Subcutaneous adipose tissue (tissue), 4 donors: Measurements from ENCODE around the gene ALDOB. TPM values are rescaled to one million over a fixed set of nuclear protein-coding genes. Genes with fewer than 3 reads are reported as not detected.

Experiments used
- CTCF ChIP-seq: fragments of 450-650 bp; IDR thresholded peaks from one replicate; pipeline ENCODE4 v1.5.1; 2016; ENCODE audit warnings: low read depth, mild to moderate bottlenecking, control low read depth, antibody characterized with exemption, moderate library complexity
- total RNA-seq, 4 donors: library from RNA; depleted of rRNA; stranded (reverse); fragments of >200 nt; gene quantifications; one replicate each; pipeline ENCODE4 v1.1.0, GENCODE V29; 2016

The ALDOB gene
- total RNA-seq, 4 donors from 2014 or later = not detected

- no peak for TF ChIP-seq CTCF
Measured at GRCh38 chr9:101458963-101459631, 23.5 kb upstream of the ALDOB start.

DNA sequence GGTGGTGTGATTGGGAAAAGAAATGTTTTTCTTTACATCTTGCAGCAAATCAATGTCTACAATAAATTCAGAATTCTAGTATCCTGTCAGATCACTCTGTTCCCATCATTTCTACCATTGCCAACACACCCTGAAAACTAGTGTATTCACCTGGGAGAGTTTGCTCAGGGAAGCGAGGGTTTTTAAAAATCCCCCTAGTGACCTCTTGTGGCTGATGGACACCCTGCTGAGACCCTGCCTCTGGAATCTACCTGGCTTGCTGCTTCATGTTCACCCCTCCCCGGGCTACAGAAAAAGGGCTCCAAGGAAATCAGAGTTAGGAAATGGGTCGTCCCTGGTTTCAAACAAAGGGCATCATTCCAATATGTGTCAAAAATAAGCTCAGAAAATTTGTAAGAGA is 21.4 kb upstream of the ALDOB start:
- no peak for TF ChIP-seq CTCF

GRCh38 chr9:101455656-101456240 is 20.2 kb upstream of the ALDOB start:
- no peak for TF ChIP-seq CTCF

- no peak for TF ChIP-seq CTCF
Measured at GRCh38 chr9:101453776-101454570, 18.4 kb upstream of the ALDOB start.

- no peak for TF ChIP-seq CTCF
Measured at GRCh38 chr9:101451498-101451897, 15.9 kb upstream of the ALDOB start.

DNA sequence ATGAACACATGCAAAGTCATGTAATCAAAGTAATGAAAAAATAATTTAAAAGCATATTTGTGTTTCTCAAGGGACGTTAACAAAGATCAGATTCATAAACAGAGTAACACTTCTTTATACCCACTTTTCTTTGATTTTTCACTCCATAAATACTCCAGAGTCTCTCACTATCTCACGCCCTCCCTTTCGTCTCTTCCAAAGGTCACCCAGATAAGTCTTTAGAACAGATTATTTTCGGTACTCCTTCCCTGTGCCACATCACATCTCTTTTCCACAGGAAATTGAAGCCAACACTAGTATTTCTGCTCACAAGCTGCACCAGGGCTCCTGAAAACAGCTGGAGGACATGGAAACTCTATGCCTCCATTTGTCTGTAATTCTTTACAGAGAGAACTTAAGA is 15.4 kb upstream of the ALDOB start:
- TF ChIP-seq CTCF = no peak

DNA sequence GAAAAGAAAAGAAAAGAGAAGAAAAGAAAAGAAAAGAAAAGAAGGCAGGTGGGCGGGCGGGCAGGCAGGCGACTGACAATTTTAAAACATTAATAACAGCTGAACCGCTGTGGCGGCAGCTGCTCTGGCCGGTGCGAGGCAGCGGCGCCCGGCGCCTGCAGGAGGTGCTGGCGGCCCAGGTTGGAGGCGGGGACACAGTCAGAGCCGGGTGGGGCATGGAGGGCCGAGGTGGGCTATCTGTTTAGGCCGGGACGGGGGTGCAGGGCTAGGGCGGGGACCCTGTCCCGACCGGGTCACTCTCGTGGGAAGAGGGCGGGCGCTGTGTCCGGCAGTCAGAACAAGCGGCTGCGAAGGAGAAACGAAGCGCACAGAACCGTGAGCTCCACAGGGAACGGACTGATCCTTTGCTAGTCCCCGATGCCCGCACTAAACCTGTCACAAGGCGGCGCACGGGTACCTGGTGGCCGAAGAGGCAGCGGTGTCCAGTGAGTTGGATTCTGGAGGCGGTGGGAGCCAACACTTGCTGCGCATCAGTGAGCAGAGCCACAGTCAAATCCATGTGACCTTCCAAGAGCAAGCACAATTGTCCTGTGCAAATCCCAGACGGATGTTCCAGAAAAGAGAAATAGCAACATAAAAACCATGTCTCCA is 13.6 kb upstream of the ALDOB start:
- TF ChIP-seq CTCF = no peak
